Left ventricle myocardium inferior (tissue), 1 donor: ENCODE data around the gene USP31. TPM values are rescaled to one million over a fixed set of nuclear protein-coding genes. Genes with fewer than 3 reads are reported as not detected.

Experiments
- DNase-seq: peaks from one replicate; pipeline ENCODE4 v3.0.0-alpha.2; 2020
- H3K27ac ChIP-seq: fragments of 200-600 bp; replicated peaks from 2 replicates; pipeline ENCODE4 v1.8.0; 2021
- H3K27me3 ChIP-seq: fragments of 200-600 bp; 2 replicates; pipeline ENCODE4 v1.8.0; 2021; ENCODE audit warnings: low read depth
- H3K36me3 ChIP-seq: fragments of 200-600 bp; 2 replicates; pipeline ENCODE4 v1.8.0; 2021
- H3K4me1 ChIP-seq: fragments of 200-600 bp; 2 replicates; pipeline ENCODE4 v1.8.0; 2021
- H3K4me3 ChIP-seq: fragments of 200-600 bp; 2 replicates; pipeline ENCODE4 v1.8.0; 2021; ENCODE audit warnings: mild to moderate bottlenecking, moderate library complexity
- H3K9me3 ChIP-seq: fragments of 200-600 bp; replicated peaks from 2 replicates; pipeline ENCODE4 v1.8.0; 2021
- CTCF ChIP-seq: fragments of 200-600 bp; IDR thresholded peaks from 2 replicates; pipeline ENCODE4 v1.8.0; 2021; ENCODE audit warnings: antibody characterized with exemption, mild to moderate bottlenecking, borderline replicate concordance
- intact Hi-C: fragments of 100-400 bp; cut with micrococcal nuclease; formaldehyde crosslinking; loops from one replicate; pipeline ENCODE4 v1.11.0; 2022
- long read RNA-seq: library from polyadenylated mRNA; unstranded; transcript quantifications from one replicate; pipeline ENCODE4 v2.0.0, GENCODE V29; 2021
- total RNA-seq: library from RNA; stranded (reverse); fragmentation: NEBNext Ultra II Directional; extraction: Animal tissue kit (Norgen Biotek cat#: 25700); gene quantifications from one replicate; pipeline ENCODE4 v1.2.1, GENCODE V29; 2021
- donor health status: DM: no; HTN: yes; CAD: no; lungs with severe emphysema.

The USP31 gene
- total RNA-seq: 28.2 TPM
- long read RNA-seq, full-length matches to known transcripts: 6 of 39 reads
- long read RNA-seq, partial matches to known transcripts: 30 of 39 reads
- long read RNA-seq, other reads (novel, unspliced or antisense): 3 of 39 reads

DNA sequence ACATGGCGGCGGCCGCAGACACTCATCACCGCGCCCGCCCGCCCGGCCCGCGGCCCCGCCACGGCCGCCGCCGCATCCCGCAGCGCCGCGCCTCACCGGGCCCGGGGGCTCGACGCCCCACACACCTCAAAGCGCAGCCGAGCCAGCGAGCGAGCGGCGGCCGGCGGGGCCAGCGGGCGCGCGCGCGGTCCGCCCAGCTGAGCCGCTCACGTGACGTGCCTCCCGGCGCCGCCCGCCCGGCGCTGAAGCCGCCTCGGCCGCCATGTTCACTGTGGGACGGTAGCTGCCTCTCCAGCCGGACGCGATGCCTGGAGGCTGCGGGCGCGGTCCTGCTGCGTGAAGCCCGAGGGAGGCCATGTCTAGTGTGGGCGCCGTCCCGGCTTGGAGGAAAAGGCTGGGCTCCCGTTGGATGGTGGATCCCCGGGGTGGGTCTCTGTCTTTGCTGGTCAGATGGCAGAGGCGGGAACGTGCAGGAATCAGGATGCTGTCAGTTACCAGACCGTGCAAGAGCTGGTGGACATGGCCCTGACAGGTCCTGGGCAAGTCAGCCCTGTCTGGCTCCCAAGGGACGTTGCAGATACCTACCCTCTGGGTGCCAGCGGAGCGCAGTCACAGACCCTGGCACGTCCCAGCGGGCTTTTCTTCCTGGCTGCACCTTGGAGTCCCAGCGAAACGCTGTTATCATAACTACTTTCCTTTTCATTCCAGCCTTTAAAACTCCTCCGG lies at the start of gene USP31:
USP31 (minus strand) TSS at position 186 of the 726 bp plus-strand sequence; CDS start at position 4, 182 bp downstream.
- no peaks in the 10 kb centered on the region for H3K36me3 ChIP-seq
- intact Hi-C loops: loop anchor here (10.0 kb wide), 1 partner anchor 75 kb away; no protein-coding TSS in a partner anchor
- peak within 1 kb of the TSS; percentile 78 for H3K4me3 ChIP-seq
- H3K27me3 ChIP-seq: no peaks in the 10 kb centered on the region
- H3K9me3 ChIP-seq: no peaks in the 10 kb centered on the region
- TF ChIP-seq CTCF: no peak
- peaks cover 42% of the 10 kb centered on the region for H3K4me1 ChIP-seq
- DNase-seq: peak; percentile 96
- H3K27ac ChIP-seq: peak within 1 kb of the TSS; percentile 97

- Histone ChIP-seq H3K27ac (no peak overlapping the region), H3K4me1 (peaks cover 23% of the 10 kb centered on the region), H3K27me3 (peaks cover 19% of the 10 kb centered on the region), H3K4me3 (no peak overlapping the region), H3K36me3 (no peaks in the 10 kb centered on the region), H3K9me3 (no peaks in the 10 kb centered on the region)
- intact Hi-C loops: no loop called here
- DNase-seq: no peak
- TF ChIP-seq CTCF: no peak
Observed at GRCh38 chr16:23196539-23196938, 47.3 kb upstream of the USP31 start.

DNA sequence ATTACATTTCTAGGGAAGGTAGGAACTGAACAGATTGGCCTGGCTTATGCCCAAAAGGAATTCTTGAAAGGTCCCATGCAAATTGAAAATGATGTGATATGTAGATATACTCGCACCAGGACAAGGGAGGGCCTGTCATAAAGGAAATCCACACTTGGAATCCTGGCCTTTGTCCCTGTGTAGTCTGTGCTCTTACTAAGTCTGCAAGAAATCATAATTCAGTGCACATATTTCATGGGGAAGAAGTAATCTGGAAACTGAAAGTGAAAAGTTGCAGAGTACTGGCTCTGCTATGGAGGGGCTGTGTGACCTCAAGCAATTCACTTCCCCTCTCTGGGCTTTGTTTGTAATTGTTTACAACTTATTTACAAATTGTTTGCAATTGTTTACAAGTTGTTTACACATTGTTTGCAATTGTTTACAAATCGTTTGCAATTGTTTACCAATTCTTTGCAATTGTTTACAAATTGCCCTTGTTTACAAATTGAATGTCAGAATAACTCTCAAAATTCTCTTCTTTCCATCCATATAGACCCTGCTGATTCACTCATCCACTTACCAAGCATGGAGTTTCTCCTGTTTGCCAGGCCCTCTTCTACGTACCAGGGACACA lies 46.2 kb upstream of the USP31 start:
- Histone ChIP-seq H3K27me3 (peaks cover 9% of the 10 kb centered on the region), H3K27ac (peak overlapping the region; percentile 7), H3K4me3 (no peak overlapping the region), H3K36me3 (no peaks in the 10 kb centered on the region), H3K9me3 (no peaks in the 10 kb centered on the region), H3K4me1 (peaks cover 23% of the 10 kb centered on the region)
- no peak for TF ChIP-seq CTCF
- intact Hi-C loops: no loop called here
- DNase-seq: no peak

DNA sequence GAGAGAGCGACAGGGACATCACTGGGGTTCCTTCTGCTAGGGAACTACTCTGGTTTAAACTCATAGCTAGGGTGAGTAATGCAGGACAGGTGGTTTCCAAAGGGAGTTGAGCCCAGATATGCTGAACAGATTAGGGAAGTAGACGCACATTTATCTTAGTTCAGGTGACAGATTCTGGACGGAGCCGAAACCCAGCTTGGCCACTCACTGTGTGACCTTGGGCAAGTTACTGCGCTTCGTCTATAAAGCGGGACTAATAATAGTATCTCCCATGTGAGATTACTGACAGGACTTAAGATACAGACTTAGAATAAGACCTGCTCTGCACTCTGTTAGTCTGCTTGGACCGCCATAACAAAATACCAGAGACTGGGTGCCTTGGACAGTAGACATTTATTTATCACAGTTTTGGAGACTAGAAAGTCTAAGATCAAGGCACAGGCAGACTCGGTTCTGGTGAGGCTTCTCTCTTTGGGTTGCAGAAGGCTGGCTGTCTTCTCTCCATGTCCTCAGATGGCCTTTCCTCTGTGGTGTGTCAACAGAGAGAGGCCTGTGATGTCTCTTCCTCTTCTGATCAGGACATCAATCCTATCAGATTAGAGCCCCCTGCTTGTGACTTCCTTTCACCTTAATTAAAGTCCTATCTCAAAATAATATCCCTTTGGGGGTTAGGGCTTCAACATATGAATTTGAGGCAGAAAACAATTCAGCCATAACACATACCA lies 45.4 kb upstream of the USP31 start:
- DNase-seq: no peak
- no peak overlapping the region for H3K4me3 ChIP-seq
- peaks cover 1% of the 10 kb centered on the region for H3K27me3 ChIP-seq
- intact Hi-C loops: no loop called here
- H3K9me3 ChIP-seq: no peaks in the 10 kb centered on the region
- H3K27ac ChIP-seq: peak overlapping the region; percentile 15
- TF ChIP-seq CTCF: no peak
- H3K4me1 ChIP-seq: peaks cover 23% of the 10 kb centered on the region
- no peaks in the 10 kb centered on the region for H3K36me3 ChIP-seq

GRCh38 chr16:23188911-23189310 lies 39.7 kb upstream of the USP31 start:
- intact Hi-C loops: no loop called here
- Histone ChIP-seq H3K36me3 (no peaks in the 10 kb centered on the region), H3K4me3 (no peak overlapping the region), H3K4me1 (peaks cover 13% of the 10 kb centered on the region), H3K9me3 (no peaks in the 10 kb centered on the region), H3K27me3 (peaks cover 32% of the 10 kb centered on the region), H3K27ac (no peak overlapping the region)
- DNase-seq: no peak
- no peak for TF ChIP-seq CTCF
